Measurements from ENCODE around the gene UBQLN4.
A peak's percentile ranks its signal among the peaks of the same experiment; 100 is the strongest.

DNA sequence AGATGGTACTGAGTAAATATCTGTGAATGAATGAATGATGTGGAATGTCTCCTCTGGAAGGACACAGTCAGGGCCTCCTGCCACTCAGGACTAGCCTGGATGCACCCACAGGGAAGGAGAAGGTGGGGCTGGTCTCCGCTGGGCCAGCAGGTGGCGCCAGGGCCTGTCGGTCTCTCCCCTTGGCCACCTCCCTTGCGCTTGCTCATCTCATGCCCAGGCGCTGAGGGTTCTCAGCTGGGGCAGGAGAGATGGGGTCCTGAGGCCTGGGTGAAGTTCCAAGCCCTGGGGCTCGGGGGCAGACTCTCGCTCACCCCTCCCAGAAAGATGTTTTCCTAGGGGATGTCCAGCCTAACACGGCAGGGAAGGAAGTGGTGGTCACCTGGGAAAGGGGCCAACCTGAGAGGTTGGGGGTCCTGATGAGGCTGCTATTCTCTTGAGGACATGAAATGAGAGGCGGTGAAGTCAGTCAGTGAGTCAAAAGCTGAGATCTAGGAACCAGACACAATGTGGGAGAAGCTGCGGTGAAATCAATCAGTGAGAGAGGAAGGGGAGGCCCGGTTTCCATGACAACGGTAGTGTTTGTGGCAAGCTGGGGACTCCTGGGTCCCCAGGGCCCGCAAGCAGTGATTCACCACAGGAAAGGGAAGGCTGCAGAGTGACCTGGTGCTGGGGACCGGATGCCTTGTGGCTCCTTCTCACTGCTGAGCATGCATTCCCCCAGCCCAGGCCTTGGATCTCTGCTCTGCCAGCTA is 43.2 kb upstream of the UBQLN4 start:
- TF ChIP-seq TEAD4 (CRISPR knock-in tag; IDR thresholded peaks at IDR 0.05) = no peak
- TF ChIP-seq MXD4 (CRISPR knock-in tag; IDR thresholded peaks at IDR 0.05; ENCODE audit: borderline replicate concordance) = no peak
- TF ChIP-seq TCF7 (CRISPR knock-in tag; IDR thresholded peaks at IDR 0.05; ENCODE audit: low read depth) = no peak
- peak; percentile 90 for TF ChIP-seq CTCF (IDR thresholded peaks at IDR 0.05)
- no peak for TF ChIP-seq TEAD1 (CRISPR knock-in tag; IDR thresholded peaks at IDR 0.05)
- no peak for TF ChIP-seq ATF1 (CRISPR knock-in tag; IDR thresholded peaks at IDR 0.05)
- TF ChIP-seq, protein P1, sequence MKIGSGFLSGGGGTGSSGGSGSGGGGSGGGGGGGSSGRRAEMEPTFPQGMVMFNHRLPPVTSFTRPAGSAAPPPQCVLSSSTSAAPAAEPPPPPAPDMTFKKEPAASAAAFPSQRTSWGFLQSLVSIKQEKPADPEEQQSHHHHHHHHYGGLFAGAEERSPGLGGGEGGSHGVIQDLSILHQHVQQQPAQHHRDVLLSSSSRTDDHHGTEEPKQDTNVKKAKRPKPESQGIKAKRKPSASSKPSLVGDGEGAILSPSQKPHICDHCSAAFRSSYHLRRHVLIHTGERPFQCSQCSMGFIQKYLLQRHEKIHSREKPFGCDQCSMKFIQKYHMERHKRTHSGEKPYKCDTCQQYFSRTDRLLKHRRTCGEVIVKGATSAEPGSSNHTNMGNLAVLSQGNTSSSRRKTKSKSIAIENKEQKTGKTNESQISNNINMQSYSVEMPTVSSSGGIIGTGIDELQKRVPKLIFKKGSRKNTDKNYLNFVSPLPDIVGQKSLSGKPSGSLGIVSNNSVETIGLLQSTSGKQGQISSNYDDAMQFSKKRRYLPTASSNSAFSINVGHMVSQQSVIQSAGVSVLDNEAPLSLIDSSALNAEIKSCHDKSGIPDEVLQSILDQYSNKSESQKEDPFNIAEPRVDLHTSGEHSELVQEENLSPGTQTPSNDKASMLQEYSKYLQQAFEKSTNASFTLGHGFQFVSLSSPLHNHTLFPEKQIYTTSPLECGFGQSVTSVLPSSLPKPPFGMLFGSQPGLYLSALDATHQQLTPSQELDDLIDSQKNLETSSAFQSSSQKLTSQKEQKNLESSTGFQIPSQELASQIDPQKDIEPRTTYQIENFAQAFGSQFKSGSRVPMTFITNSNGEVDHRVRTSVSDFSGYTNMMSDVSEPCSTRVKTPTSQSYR (CRISPR knock-in tag; IDR thresholded peaks at IDR 0.05) = no peak
- no peak for TF ChIP-seq JUN (CRISPR knock-in tag; IDR thresholded peaks at IDR 0.05)
- TF ChIP-seq NR2C2 (CRISPR knock-in tag; IDR thresholded peaks at IDR 0.05) = no peak
- TF ChIP-seq ATF2 (CRISPR knock-in tag; IDR thresholded peaks at IDR 0.05; ENCODE audit: borderline replicate concordance, low read depth) = no peak
- TF ChIP-seq GRHL2 (CRISPR knock-in tag; IDR thresholded peaks at IDR 0.05; ENCODE audit: insufficient replicate concordance, severe bottlenecking) = no peak
- no peak for TF ChIP-seq ZNF416 (CRISPR knock-in tag; IDR thresholded peaks at IDR 0.05)
- TF ChIP-seq, protein P2, sequence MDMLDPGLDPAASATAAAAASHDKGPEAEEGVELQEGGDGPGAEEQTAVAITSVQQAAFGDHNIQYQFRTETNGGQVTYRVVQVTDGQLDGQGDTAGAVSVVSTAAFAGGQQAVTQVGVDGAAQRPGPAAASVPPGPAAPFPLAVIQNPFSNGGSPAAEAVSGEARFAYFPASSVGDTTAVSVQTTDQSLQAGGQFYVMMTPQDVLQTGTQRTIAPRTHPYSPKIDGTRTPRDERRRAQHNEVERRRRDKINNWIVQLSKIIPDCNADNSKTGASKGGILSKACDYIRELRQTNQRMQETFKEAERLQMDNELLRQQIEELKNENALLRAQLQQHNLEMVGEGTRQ (CRISPR knock-in tag; IDR thresholded peaks at IDR 0.05) = no peak
- TF ChIP-seq, protein P3, sequence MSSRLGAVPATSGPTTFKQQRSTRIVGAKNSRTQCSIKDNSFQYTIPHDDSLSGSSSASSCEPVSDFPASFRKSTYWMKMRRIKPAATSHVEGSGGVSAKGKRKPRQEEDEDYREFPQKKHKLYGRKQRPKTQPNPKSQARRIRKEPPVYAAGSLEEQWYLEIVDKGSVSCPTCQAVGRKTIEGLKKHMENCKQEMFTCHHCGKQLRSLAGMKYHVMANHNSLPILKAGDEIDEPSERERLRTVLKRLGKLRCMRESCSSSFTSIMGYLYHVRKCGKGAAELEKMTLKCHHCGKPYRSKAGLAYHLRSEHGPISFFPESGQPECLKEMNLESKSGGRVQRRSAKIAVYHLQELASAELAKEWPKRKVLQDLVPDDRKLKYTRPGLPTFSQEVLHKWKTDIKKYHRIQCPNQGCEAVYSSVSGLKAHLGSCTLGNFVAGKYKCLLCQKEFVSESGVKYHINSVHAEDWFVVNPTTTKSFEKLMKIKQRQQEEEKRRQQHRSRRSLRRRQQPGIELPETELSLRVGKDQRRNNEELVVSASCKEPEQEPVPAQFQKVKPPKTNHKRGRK (CRISPR knock-in tag; IDR thresholded peaks at IDR 0.05; ENCODE audit: borderline replicate concordance) = no peak

All from WTC11 (cell line).